Loucy (cell line): ENCODE measurements around the gene PHF19.

Source experiments
- H2AFZ ChIP-seq: fragments of 200-600 bp; sonication (generic); 2 replicates; pipeline ENCODE4 v1.6.0; 2016; ENCODE audit warnings: antibody characterized with exemption, mild to moderate bottlenecking, low read length, moderate library complexity
- H3F3A ChIP-seq: fragments of 200-600 bp; 2 replicates; pipeline ENCODE4 v1.6.0; 2016; ENCODE audit warnings: antibody characterized with exemption, low read depth, mild to moderate bottlenecking
- H3K27me3 ChIP-seq: fragments of 200-600 bp; sonication (generic); 2 replicates; pipeline ENCODE4 v1.6.1; 2014; ENCODE audit warnings: low read length, mild to moderate bottlenecking; ENCODE audit not compliant: insufficient read depth, poor library complexity, severe bottlenecking
- H3K36me3 ChIP-seq: fragments of 200-600 bp; sonication (generic); 2 replicates; pipeline ENCODE4 v1.6.1; 2016; ENCODE audit warnings: low read length; ENCODE audit not compliant: insufficient read depth
- H3K4me1 ChIP-seq: fragments of 200-600 bp; sonication (generic); 2 replicates; pipeline ENCODE4 v1.5.1; 2014; ENCODE audit warnings: low read length, mild to moderate bottlenecking; ENCODE audit not compliant: insufficient read depth, poor library complexity, severe bottlenecking
- H3K4me2 ChIP-seq: fragments of 200-600 bp; sonication (generic); 2 replicates; pipeline ENCODE4 v1.6.0; 2014; ENCODE audit warnings: antibody characterized with exemption, low read length, low read depth, mild to moderate bottlenecking; ENCODE audit not compliant: poor library complexity, severe bottlenecking
- H3K4me3 ChIP-seq: fragments of 200-600 bp; sonication (generic); 2 replicates; pipeline ENCODE4 v1.5.1; 2014; ENCODE audit warnings: low read length, mild to moderate bottlenecking, mixed read lengths; ENCODE audit not compliant: poor library complexity, severe bottlenecking
- H3K79me2 ChIP-seq: fragments of 200-600 bp; sonication (generic); 2 replicates; pipeline ENCODE4 v1.6.1; 2014; ENCODE audit warnings: low read length; ENCODE audit not compliant: insufficient read depth
- H3K9ac ChIP-seq: fragments of 200-600 bp; sonication (generic); 2 replicates; pipeline ENCODE4 v1.6.0; 2014; ENCODE audit warnings: mild to moderate bottlenecking, low read depth, low read length, moderate library complexity; ENCODE audit not compliant: poor library complexity, severe bottlenecking
- H3K9me2 ChIP-seq: fragments of 200-600 bp; sonication (generic); replicated peaks from 2 replicates; pipeline ENCODE4 v1.6.1; 2016; ENCODE audit warnings: low read depth, low read length, mixed read lengths
- H3K9me3 ChIP-seq: fragments of 200-600 bp; sonication (generic); 2 replicates; pipeline ENCODE4 v1.6.1; 2014; ENCODE audit warnings: mild to moderate bottlenecking, antibody characterized with exemption, low read length, low read depth; ENCODE audit not compliant: insufficient read depth
- H4K20me1 ChIP-seq: fragments of 200-600 bp; sonication (generic); 2 replicates; pipeline ENCODE4 v1.6.0; 2014; ENCODE audit warnings: antibody characterized with exemption, low read length, mild to moderate bottlenecking; ENCODE audit not compliant: insufficient read depth, poor library complexity, severe bottlenecking
- CTCF ChIP-seq: fragments of 200-600 bp; sonication (generic); conservative IDR thresholded peaks from 2 replicates; pipeline ENCODE4 v1.5.1; 2014; ENCODE audit warnings: mild to moderate bottlenecking, antibody characterized with exemption, low read length
- EZH2phosphoT487 ChIP-seq: fragments of 200-600 bp; IDR thresholded peaks from 2 replicates; pipeline ENCODE4 v1.6.1; 2018; ENCODE audit warnings: antibody characterized with exemption, mild to moderate bottlenecking, moderate library complexity, borderline replicate concordance

Gene PHF19

GRCh38 chr9:120808931-120809330, 68.1 kb downstream of the PHF19 start:
- Histone ChIP-seq H3K79me2 (no peaks in the 10 kb centered on the region), H3K4me3 (no peak overlapping the region), H3K9ac (no peak overlapping the region), H3K9me3 (peaks cover 23% of the 10 kb centered on the region; the same call in 1 of the 2 replicates), H3K9me2 (no peaks in the 10 kb centered on the region), H4K20me1 (no peaks in the 10 kb centered on the region), H2AFZ (no peak overlapping the region), H3K4me1 (no peaks in the 10 kb centered on the region), H3K36me3 (no peaks in the 10 kb centered on the region), H3K4me2 (no peak overlapping the region), H3F3A (no peaks in the 10 kb centered on the region), H3K27me3 (no peaks in the 10 kb centered on the region)
- TF ChIP-seq CTCF (no peak), EZH2phosphoT487 (no peak)

DNA sequence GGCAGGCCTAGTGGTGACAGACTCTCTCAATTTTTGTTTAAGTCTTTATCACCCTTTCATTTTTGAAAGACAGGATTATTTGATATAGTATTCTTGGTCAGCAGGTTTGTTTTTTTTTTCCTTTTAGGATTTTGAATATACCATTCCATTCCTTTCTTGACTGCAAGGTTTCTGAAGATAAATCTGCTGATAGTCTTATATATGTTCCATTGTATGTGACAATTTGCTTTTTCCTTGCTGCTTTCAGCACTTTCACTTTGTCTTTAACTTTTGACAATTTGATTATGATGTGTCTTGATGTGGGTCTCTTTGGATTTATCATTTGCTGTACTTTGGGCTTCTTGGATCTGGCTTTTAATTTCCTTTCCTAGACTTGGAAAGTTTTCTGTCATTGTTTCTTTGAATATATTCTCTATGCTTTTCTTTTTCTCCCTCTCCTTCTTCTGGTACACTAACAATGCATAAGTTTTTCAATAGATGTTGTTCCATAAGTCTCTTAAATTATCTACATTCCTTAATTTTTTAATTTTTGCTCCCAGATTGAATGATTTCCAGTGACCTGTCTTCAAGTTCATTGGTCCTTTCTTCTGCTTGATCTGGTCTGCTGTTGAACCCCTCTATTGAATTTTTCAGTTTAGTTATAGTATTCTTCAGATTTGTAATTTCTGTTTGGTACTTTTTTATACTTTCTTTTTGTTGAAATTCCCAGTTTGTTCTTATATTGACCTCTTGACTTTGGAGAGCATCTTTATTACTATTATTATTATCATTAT, 69.2 kb downstream of the PHF19 start:
- H3K36me3 ChIP-seq: no peaks in the 10 kb centered on the region
- no peak overlapping the region for H2AFZ ChIP-seq
- TF ChIP-seq CTCF (no peak), EZH2phosphoT487 (no peak)
- H3K4me3 ChIP-seq: no peak overlapping the region
- no peak overlapping the region for H3K4me2 ChIP-seq
- no peaks in the 10 kb centered on the region for H3F3A ChIP-seq
- no peaks in the 10 kb centered on the region for H4K20me1 ChIP-seq
- no peaks in the 10 kb centered on the region for H3K27me3 ChIP-seq
- H3K9me3 ChIP-seq: peaks cover 23% of the 10 kb centered on the region; the same call in 1 of the 2 replicates
- no peak overlapping the region for H3K9ac ChIP-seq
- no peaks in the 10 kb centered on the region for H3K9me2 ChIP-seq
- H3K79me2 ChIP-seq: no peaks in the 10 kb centered on the region
- H3K4me1 ChIP-seq: no peaks in the 10 kb centered on the region
